CD4-positive, alpha-beta memory T cell (primary cell): Measurements from ENCODE around the gene HRH3. TPM values are rescaled to one million over a fixed set of nuclear protein-coding genes. Genes with fewer than 3 reads are reported as not detected.

Experiments
- CTCF ChIA-PET: fragments of 350-600 bp; sonication (Branson Sonifier 250); formaldehyde crosslinking; loops from one replicate; lab custom pipeline; 2021; ENCODE audit warnings: inconsistent platforms; ENCODE audit not compliant: partially characterized antibody; lab: Charles Lee
- POLR2A ChIA-PET: fragments of 350-600 bp; sonication (Branson Sonifier 250); formaldehyde crosslinking; loops from one replicate; lab custom pipeline; 2021; ENCODE audit not compliant: partially characterized antibody; lab: Charles Lee
- DNase-seq, 5 donors: peaks; one replicate each; pipeline versions ENCODE4 v3.0.0 to v3.0.0-alpha.2; 2020 to 2022; ENCODE audit warnings: mixed read lengths in 1 of 5
- H3K27ac ChIP-seq: one replicate; pipeline ENCODE4 v1.7.0; 2013; ENCODE audit warnings: low read depth, low read length
- H3K27me3 ChIP-seq: 2 replicates; pipeline ENCODE4 v1.7.0; 2013; ENCODE audit warnings: mild to moderate bottlenecking, low read length, moderate library complexity; ENCODE audit not compliant: insufficient read depth
- H3K36me3 ChIP-seq: 2 replicates; pipeline ENCODE4 v1.7.0; 2013; ENCODE audit warnings: mild to moderate bottlenecking, low read length, moderate library complexity; ENCODE audit not compliant: insufficient read depth
- H3K4me1 ChIP-seq: 2 replicates; pipeline ENCODE4 v1.7.0; 2013; ENCODE audit warnings: mild to moderate bottlenecking, low read length, moderate library complexity; ENCODE audit not compliant: insufficient read depth
- H3K4me3 ChIP-seq, 2 donors: one replicate each; pipeline ENCODE4 v1.7.0; 2013; ENCODE audit warnings: low read length in 2 of 2, mild to moderate bottlenecking in 1 of 2
- H3K9me3 ChIP-seq, 2 donors: one replicate each; pipeline ENCODE4 v1.7.0; 2013; ENCODE audit warnings: low read length in 2 of 2, control low read depth in 1 of 2; ENCODE audit not compliant: control insufficient read depth in 1 of 2
- H3K27ac Mint-ChIP-seq, 7 donors: one replicate each; pipeline ENCODE4 v1.8.0; 2020 to 2021; ENCODE audit warnings: mixed read lengths in 7 of 7, mild to moderate bottlenecking in 6 of 7, inconsistent platforms in 3 of 7, moderate library complexity in 3 of 7
- H3K27me3 Mint-ChIP-seq, 2 donors: one replicate each; pipeline ENCODE4 v1.8.0; 2020 to 2021; ENCODE audit warnings: mixed read lengths in 2 of 2
- H3K36me3 Mint-ChIP-seq, 2 donors: one replicate each; pipeline ENCODE4 v1.8.0; 2020 to 2021; ENCODE audit warnings: mixed read lengths in 2 of 2, inconsistent platforms in 1 of 2, mild to moderate bottlenecking in 1 of 2
- H3K4me1 Mint-ChIP-seq, 4 donors: one replicate each; pipeline ENCODE4 v1.8.0; 2020 to 2021; ENCODE audit warnings: mixed read lengths in 4 of 4, mild to moderate bottlenecking in 1 of 4
- H3K4me3 Mint-ChIP-seq, 8 donors: one replicate each; pipeline ENCODE4 v1.8.0; 2020 to 2021; ENCODE audit warnings: mixed read lengths in 8 of 8, mild to moderate bottlenecking in 7 of 8, moderate library complexity in 6 of 8, inconsistent platforms in 3 of 8
- H3K9me3 Mint-ChIP-seq, 8 donors: one replicate each; pipeline ENCODE4 v1.8.0; 2020 to 2021; ENCODE audit warnings: mixed read lengths in 8 of 8, mild to moderate bottlenecking in 5 of 8, inconsistent platforms in 3 of 8, moderate library complexity in 1 of 8
- intact Hi-C: fragments of 100-400 bp; cut with micrococcal nuclease; formaldehyde crosslinking; loops from one replicate; pipeline ENCODE4 v1.15.1; 2023
- polyA plus RNA-seq, 2 donors: library from polyadenylated mRNA; unstranded; fragments of 300-500 nt; fragmentation: Illumina TruSeq; gene quantifications; one replicate each; pipeline ENCODE4 v1.2.3, GENCODE V29; 2021
- total RNA-seq, 2 experiments: library from RNA; stranded (reverse); gene quantifications; one replicate each; pipeline ENCODE4 v1.2.3, GENCODE V29; 2021

HRH3 gene
- total and polyA plus RNA-seq, 4 experiments from 2014 or later, result not detected

DNA sequence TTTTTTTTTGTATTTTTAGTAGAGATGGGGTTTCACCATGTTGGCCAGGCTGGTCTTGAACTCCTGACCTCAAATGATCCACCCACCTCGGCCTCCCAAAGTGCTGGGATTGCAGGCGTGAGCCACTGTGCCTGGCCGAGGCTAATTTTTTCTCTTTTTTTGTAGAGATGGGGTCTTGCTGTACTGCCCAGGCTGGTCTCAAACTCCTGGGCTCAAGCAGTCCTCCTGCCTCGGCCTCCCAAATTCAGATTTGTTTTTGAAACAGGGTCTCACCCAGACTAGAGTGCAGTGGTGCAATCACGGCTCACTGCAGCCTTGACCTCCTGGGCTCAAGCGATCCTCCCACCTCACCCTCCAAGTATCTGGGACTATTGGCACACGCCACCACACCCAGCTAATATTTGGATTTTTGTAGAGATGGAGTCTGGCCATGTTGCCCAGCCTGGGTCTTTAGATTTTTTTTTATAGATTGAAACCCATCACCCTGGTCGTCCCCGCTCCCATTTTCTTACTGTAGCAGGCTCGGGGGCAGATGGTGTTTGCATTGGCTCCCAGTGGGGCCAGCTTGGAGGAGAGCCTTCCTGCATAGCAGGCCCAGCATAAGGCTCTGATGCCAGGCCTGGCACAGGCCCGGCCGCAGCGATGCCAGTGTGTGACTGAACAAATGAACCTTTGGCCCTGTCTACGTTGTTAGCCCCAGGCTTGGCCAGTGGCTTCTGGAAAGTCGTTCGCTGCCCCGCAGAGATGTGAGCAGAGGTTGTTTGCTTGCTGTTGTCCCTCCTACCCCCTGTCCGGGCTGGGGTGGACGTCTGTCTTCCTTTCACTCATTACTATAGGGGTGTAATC, 41.5 kb downstream of the HRH3 start:
- Mint-ChIP-seq H3K27ac (no peak overlapping the region), H3K9me3 (peaks cover 0 to 2% (median 0%) of the 10 kb centered on the region in 8 donors), H3K4me3 (no peak overlapping the region), H3K36me3 (peaks cover 10 to 25% of the 10 kb centered on the region in 2 donors), H3K4me1 (peaks cover 10 to 18% (median 11%) of the 10 kb centered on the region in 4 donors), H3K27me3 (no peaks in the 10 kb centered on the region)
- no peaks in the 10 kb centered on the region for H3K27me3 ChIP-seq
- ChIA-PET POLR2A (no interaction called here), CTCF (no interaction called here)
- H3K36me3 ChIP-seq, result peaks cover 4% of the 10 kb centered on the region
- no peak overlapping the region for H3K4me3 ChIP-seq
- peaks cover 9% of the 10 kb centered on the region for H3K4me1 ChIP-seq
- H3K27ac ChIP-seq, result no peak overlapping the region
- H3K9me3 ChIP-seq, result no peaks in the 10 kb centered on the region
- DNase-seq, result no peak
- intact Hi-C loops, result no loop called here

DNA sequence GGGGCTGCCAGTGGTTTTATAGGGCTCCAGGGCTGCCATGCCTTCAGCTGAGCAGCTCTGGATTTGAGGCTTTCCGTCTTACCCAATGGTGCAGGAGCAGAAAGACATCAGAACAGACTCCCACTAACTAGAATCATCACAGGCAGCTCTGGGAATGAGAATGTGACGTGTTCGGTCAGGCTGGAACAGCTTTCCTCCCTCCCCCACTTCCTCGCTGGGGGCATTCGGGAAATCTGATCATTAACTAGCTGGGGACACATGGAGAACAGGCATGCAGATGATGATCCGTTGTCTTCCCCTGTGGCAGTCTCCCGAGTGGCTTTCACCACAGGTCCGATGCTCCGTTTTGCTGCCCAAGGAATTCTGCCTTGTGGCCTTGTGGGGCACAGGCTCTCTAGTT, 42.8 kb downstream of the HRH3 start:
- H3K27ac ChIP-seq, result no peak overlapping the region
- ChIA-PET POLR2A (no interaction called here), CTCF (interaction anchor here (0.7 kb wide), 1 partner anchor 692 kb away, joined by 3 read pairs; no protein-coding TSS in a partner anchor)
- H3K9me3 ChIP-seq, result no peaks in the 10 kb centered on the region
- H3K4me1 ChIP-seq, result peaks cover 7% of the 10 kb centered on the region
- H3K36me3 Mint-ChIP-seq, result peaks cover 10 to 19% of the 10 kb centered on the region in 2 donors
- no peak for DNase-seq
- no peak overlapping the region for H3K4me3 ChIP-seq
- H3K27ac Mint-ChIP-seq, result no peak overlapping the region
- no peaks in the 10 kb centered on the region for H3K27me3 ChIP-seq
- peaks cover 6 to 8% (median 7%) of the 10 kb centered on the region in 4 donors for H3K4me1 Mint-ChIP-seq
- intact Hi-C loops, result no loop called here
- H3K27me3 Mint-ChIP-seq, result no peaks in the 10 kb centered on the region
- no peak overlapping the region for H3K4me3 Mint-ChIP-seq
- H3K9me3 Mint-ChIP-seq, result no peaks in the 10 kb centered on the region
- H3K36me3 ChIP-seq, result peaks cover 4% of the 10 kb centered on the region

DNA sequence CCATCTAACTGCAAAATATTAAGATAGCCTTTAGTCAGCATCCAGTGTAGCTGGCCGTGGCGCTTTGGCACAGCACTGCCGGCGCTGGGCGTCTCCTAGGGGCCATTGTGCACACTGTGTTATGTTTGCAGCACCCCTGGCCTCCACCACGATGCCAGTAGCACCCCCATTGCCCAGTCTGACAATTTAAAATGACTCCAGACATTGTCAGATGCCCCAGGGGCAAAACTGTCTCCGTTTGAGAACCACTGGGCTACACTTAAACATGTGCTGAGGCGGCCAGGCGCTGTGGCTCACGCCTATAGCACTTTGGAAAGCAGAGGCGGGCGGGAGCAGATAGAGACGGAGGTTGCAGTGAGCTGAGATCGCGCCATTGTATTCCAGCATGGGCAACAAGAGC, 43.2 kb downstream of the HRH3 start:
- H3K4me1 ChIP-seq, result peaks cover 3% of the 10 kb centered on the region
- no peak for DNase-seq
- H3K36me3 ChIP-seq, result peaks cover 4% of the 10 kb centered on the region
- no peak overlapping the region for H3K27ac ChIP-seq
- H3K4me3 ChIP-seq, result no peak overlapping the region
- Mint-ChIP-seq H3K4me3 (no peak overlapping the region), H3K27me3 (no peaks in the 10 kb centered on the region), H3K4me1 (peaks cover 3 to 4% (median 3%) of the 10 kb centered on the region in 4 donors), H3K36me3 (peaks cover 10 to 18% of the 10 kb centered on the region in 2 donors), H3K9me3 (no peaks in the 10 kb centered on the region), H3K27ac (peak overlapping the region in 1 of 7 donors; percentile 36)
- CTCF ChIA-PET, result no interaction called here
- intact Hi-C loops, result no loop called here
- H3K9me3 ChIP-seq, result no peaks in the 10 kb centered on the region
- POLR2A ChIA-PET, result no interaction called here
- no peaks in the 10 kb centered on the region for H3K27me3 ChIP-seq

DNA sequence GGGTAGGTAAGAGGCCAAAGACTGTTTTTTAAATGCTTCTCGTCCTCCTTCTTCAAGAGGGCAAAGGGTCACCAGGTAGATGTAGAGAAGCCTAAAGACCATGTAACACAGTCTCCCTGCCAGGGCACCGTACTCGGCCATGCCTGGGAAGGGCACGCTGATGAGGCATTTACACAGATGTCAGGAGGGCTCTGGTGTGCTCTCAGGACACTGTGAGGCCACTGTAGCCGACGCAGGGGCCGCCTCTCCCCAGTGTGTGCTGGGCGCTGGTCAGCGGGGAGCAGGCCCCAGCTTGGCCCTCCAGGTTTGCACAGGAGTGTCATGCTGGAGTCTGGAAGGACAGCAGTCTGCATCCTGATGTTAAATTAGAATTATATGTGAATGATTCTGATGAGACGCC, 44.4 kb downstream of the HRH3 start:
- Mint-ChIP-seq H3K27ac (peak overlapping the region in 1 of 7 donors; percentile 68), H3K36me3 (peaks cover 10 to 20% of the 10 kb centered on the region in 2 donors), H3K27me3 (no peaks in the 10 kb centered on the region), H3K4me3 (no peak overlapping the region), H3K9me3 (no peaks in the 10 kb centered on the region), H3K4me1 (no peaks in the 10 kb centered on the region)
- POLR2A ChIA-PET, result no interaction called here
- intact Hi-C loops, result no loop called here
- no peaks in the 10 kb centered on the region for H3K27me3 ChIP-seq
- no peak overlapping the region for H3K4me3 ChIP-seq
- no peaks in the 10 kb centered on the region for H3K4me1 ChIP-seq
- H3K27ac ChIP-seq, result no peak overlapping the region
- CTCF ChIA-PET, result no interaction called here
- peaks cover 4% of the 10 kb centered on the region for H3K36me3 ChIP-seq
- DNase-seq, result no peak
- no peaks in the 10 kb centered on the region for H3K9me3 ChIP-seq

DNA sequence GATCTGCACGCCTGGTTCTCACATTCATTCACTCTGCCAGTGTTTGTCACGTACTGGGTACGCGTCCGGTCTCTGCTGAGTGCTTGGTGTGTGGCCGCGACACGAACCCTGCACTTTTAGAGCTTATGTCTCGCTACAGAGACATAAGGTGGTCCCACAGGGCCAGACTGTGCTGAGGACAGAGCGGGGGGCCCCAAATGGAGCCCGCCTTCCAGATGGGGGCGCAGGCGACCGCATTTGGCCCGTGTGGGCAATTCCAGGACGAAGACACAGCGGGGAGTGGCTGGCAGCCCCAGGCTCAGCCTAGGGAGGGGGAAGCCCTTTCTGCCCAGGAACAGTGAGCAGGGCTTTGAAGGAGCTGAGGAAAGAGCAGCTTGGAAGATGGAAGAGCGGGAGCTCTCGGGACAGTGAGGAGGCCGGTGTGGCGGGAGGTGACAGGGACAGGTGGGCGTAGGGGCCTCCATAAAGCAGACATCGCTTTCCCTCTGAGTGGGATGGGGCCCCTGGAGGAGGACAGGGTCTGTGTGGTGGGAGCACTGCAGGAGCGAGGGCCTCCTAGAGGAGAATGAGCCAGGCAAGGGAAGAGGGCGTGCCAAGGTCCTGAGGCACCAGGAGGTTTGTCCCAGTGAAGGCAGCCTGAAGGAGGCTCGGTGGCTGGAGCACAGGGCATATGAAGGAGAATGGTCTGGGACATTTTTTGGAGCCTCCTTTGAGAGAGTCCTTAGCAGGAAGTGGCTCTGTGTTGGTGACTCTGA, 45.0 kb downstream of the HRH3 start:
- Mint-ChIP-seq H3K36me3 (peaks cover 10 to 20% of the 10 kb centered on the region in 2 donors), H3K27me3 (no peaks in the 10 kb centered on the region), H3K4me3 (peak overlapping the region in 1 of 8 donors; percentile 15), H3K9me3 (no peaks in the 10 kb centered on the region), H3K27ac (peak overlapping the region in 3 of 7 donors; percentile 12 to 68 (median 47)), H3K4me1 (no peaks in the 10 kb centered on the region)
- Histone ChIP-seq H3K4me1 (no peaks in the 10 kb centered on the region), H3K36me3 (peaks cover 4% of the 10 kb centered on the region), H3K27me3 (no peaks in the 10 kb centered on the region), H3K4me3 (no peak overlapping the region), H3K27ac (no peak overlapping the region), H3K9me3 (no peaks in the 10 kb centered on the region)
- intact Hi-C loops, result no loop called here
- POLR2A ChIA-PET, result no interaction called here
- CTCF ChIA-PET, result interaction anchor here (0.9 kb wide), 1 partner anchor 164 kb away, joined by 3 read pairs; no protein-coding TSS in a partner anchor
- DNase-seq, result no peak

DNA sequence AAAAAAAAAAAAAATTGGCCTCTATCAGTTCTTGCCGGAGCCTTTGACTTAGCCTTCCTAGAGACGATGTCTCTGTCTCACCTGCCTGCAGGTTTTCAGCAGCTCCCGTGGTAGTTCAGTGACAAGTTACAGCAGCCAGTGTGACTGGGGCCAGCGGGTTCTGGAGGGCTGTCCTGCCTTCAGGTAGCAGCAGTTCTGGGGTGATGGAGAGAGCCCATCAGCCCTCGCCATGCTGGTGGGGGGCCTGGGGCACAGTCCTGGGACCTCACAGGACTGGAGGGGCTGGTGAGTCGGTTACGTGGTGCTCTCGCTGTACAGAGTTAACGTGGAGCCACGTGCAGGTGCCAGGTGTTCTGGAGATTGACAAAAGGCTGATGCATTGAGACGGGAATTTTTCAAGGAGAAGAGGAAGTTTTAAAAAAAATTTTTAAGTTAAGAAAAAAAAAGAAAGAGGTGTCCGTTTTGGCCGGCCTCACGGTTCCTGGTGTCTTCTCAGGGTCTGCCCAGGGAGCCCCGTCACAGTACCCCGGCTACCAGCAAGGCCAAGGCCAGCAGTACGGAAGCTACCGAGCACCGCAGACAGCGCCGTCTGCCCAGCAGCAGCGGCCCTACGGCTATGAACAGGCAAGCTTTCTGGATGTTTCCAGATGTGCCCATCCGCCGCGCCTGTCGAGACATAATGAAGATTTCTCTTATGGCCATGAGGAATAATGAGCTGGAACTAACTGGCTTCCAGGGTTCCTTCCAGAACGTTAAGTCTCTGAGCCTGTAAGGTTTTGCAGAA, 45.9 kb downstream of the HRH3 start:
- Mint-ChIP-seq H3K4me3 (no peak overlapping the region), H3K27ac (peak overlapping the region in 1 of 7 donors; percentile 42), H3K27me3 (no peaks in the 10 kb centered on the region), H3K36me3 (peaks cover 10 to 25% of the 10 kb centered on the region in 2 donors), H3K4me1 (no peaks in the 10 kb centered on the region), H3K9me3 (no peaks in the 10 kb centered on the region)
- Histone ChIP-seq H3K9me3 (no peaks in the 10 kb centered on the region), H3K4me1 (no peaks in the 10 kb centered on the region), H3K36me3 (peaks cover 4% of the 10 kb centered on the region), H3K4me3 (no peak overlapping the region), H3K27ac (no peak overlapping the region), H3K27me3 (no peaks in the 10 kb centered on the region)
- no peak for DNase-seq
- CTCF ChIA-PET, result interaction anchor here (0.9 kb wide), 1 partner anchor 163 kb away, joined by 3 read pairs; no protein-coding TSS in a partner anchor
- intact Hi-C loops, result no loop called here
- POLR2A ChIA-PET, result no interaction called here
